Measurements from ENCODE around the gene ENPP1. TPM values are rescaled to one million over a fixed set of nuclear protein-coding genes. Genes with fewer than 3 reads are reported as not detected.

Gene ENPP1
- total RNA-seq, 1 donor from 2014 or later: 3.4 TPM

DNA sequence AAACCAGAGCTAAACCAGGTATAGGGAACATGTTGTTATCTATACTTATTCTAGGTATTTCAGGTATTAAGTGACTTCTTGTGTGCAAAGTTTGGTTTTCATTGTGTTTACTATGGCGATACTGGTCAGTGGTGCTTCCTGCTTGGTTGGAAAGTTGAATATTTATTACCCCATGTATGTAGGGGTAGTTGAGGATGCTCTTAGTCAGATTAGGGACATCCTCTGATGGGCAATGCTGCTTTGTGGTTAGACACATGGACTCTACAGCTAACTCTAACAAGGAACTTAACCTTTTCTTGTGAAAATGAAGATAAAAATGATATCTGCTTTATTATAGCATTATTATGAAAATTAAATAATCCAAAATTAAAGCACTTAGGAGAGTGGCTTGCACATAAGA, 44.1 kb upstream of the ENPP1 start:
- H3K9me3 ChIP-seq: no peaks in the 10 kb centered on the region

DNA sequence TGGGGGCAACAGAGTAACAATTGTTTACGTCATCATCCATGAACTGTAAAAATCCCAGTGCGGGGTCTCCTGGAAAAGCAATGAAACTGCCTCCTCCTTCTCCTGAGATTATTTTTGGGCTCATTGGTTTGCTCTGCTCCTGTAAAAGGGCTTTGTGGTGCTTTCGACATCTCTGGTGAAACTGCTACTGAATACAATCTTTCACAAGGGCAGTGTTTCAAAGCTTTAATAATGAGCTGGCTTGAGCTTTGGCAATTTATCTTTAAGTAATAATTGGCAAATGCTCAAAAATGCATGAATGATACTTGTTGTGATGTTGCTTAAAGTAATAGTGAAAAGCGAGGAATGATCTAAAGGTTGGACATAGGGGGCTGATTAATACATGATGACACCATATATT, 43.5 kb upstream of the ENPP1 start:
- no peak overlapping the region for H3K4me3 ChIP-seq
- ATAC-seq (no peak), DNase-seq (no peak)
- H3K27me3 ChIP-seq: no peaks in the 10 kb centered on the region
- H3K36me3 ChIP-seq: no peaks in the 10 kb centered on the region
- intact Hi-C loops (cut with DNase I): no loop called here
- no peak overlapping the region for H3K27ac ChIP-seq
- no peaks in the 10 kb centered on the region for H3K9me3 ChIP-seq
- TF ChIP-seq, protein P1, sequence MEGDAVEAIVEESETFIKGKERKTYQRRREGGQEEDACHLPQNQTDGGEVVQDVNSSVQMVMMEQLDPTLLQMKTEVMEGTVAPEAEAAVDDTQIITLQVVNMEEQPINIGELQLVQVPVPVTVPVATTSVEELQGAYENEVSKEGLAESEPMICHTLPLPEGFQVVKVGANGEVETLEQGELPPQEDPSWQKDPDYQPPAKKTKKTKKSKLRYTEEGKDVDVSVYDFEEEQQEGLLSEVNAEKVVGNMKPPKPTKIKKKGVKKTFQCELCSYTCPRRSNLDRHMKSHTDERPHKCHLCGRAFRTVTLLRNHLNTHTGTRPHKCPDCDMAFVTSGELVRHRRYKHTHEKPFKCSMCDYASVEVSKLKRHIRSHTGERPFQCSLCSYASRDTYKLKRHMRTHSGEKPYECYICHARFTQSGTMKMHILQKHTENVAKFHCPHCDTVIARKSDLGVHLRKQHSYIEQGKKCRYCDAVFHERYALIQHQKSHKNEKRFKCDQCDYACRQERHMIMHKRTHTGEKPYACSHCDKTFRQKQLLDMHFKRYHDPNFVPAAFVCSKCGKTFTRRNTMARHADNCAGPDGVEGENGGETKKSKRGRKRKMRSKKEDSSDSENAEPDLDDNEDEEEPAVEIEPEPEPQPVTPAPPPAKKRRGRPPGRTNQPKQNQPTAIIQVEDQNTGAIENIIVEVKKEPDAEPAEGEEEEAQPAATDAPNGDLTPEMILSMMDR (IDR thresholded peaks at IDR 0.05): no peak
- no peaks in the 10 kb centered on the region for H3K4me1 ChIP-seq

More for the DNA sequence above, 44.1 kb upstream of the ENPP1 start:
- Histone ChIP-seq H3K4me1 (no peaks in the 10 kb centered on the region), H3K36me3 (no peaks in the 10 kb centered on the region), H3K27me3 (no peaks in the 10 kb centered on the region), H3K4me3 (no peak overlapping the region), H3K27ac (no peak overlapping the region)
- ATAC-seq: no peak
- intact Hi-C loops (cut with DNase I): no loop called here
- DNase-seq: no peak
- TF ChIP-seq, protein P1 (IDR thresholded peaks at IDR 0.05): no peak

DNA sequence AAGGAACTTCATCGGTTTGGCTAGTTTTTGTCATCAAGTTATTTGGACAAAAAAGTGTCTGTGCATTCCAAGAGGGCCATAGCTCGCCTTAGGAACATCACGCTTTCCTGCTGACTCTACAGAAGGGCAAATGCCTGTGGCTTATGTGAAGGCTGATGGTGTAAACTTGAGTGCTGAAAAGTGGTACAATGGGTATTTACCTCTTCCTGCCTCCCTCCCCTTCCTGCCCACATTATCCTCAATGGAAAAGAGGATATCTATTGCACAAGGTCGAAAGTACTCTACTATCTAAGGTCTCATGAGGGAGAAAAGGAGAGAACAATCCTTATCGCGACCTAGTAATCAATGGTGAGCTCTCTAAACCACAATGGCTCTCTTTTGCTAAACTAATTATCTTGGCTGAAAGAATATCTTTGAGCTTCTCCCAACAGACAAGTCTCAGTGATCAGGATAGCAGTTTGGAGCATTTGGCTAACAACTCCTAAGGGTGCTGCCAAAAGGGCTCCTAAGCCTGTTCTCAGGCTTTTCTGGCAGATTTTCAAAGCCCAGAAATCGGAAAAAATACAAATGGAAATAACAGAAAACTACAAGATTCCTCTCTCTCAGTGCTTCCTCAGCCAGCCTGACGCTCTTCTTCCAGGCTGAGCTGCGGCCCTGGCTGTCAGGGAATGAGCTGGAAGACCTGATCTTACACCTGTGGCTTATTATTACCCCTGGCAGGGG, 42.6 kb upstream of the ENPP1 start:
- no peaks in the 10 kb centered on the region for H3K27me3 ChIP-seq
- intact Hi-C loops (cut with DNase I): no loop called here
- TF ChIP-seq, protein P1 (IDR thresholded peaks at IDR 0.05): no peak
- H3K4me1 ChIP-seq: no peaks in the 10 kb centered on the region
- DNase-seq: no peak
- ATAC-seq: no peak
- H3K27ac ChIP-seq: no peak overlapping the region
- no peaks in the 10 kb centered on the region for H3K9me3 ChIP-seq
- no peak overlapping the region for H3K4me3 ChIP-seq
- H3K36me3 ChIP-seq: no peaks in the 10 kb centered on the region

DNA sequence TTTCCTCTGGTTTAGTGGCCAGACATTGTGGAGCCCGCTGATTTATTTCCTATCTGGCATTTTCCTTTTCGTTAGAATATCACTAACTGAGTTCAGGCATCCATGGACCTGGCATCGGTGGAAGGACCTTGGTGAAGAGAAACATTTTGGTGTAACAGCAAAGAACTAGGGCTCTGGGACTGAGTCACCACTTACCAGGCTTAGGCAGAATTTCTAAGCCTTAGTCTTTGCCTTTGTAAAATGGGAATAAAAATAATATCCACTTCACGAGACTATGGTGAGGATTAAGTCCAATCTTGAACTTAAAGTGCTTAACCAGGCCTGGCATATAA, 42.0 kb upstream of the ENPP1 start:
- Histone ChIP-seq H3K9me3 (no peaks in the 10 kb centered on the region), H3K27ac (no peak overlapping the region), H3K4me3 (no peak overlapping the region), H3K27me3 (no peaks in the 10 kb centered on the region), H3K4me1 (no peaks in the 10 kb centered on the region), H3K36me3 (no peaks in the 10 kb centered on the region)
- DNase-seq: no peak
- ATAC-seq: no peak
- TF ChIP-seq, protein P1 (IDR thresholded peaks at IDR 0.05): no peak
- intact Hi-C loops (cut with DNase I): no loop called here

DNA sequence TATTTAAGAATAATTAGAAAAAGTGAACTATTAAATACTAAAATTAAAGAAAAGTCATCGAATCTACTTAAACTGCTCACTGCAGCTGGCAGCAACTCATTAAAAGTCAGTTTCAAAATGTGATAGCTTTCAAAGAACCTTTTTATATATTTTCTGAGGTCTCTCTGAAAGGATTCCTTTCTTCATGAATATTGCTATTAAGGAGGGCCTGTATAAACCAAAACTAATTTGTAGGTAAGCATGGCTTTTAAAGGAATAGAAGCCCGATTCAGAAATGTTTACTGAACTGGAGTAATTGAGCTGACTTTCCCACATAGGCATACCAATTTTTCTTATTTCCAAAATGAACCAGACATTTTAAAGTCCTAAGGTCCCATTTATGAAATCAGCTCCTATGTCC, 41.2 kb upstream of the ENPP1 start:
- Histone ChIP-seq H3K9me3 (no peaks in the 10 kb centered on the region), H3K4me1 (no peaks in the 10 kb centered on the region), H3K36me3 (no peaks in the 10 kb centered on the region), H3K4me3 (no peak overlapping the region), H3K27ac (no peak overlapping the region), H3K27me3 (no peaks in the 10 kb centered on the region)
- ATAC-seq: no peak
- no peak for DNase-seq
- intact Hi-C loops (cut with DNase I): no loop called here
- TF ChIP-seq, protein P1 (IDR thresholded peaks at IDR 0.05): no peak

DNA sequence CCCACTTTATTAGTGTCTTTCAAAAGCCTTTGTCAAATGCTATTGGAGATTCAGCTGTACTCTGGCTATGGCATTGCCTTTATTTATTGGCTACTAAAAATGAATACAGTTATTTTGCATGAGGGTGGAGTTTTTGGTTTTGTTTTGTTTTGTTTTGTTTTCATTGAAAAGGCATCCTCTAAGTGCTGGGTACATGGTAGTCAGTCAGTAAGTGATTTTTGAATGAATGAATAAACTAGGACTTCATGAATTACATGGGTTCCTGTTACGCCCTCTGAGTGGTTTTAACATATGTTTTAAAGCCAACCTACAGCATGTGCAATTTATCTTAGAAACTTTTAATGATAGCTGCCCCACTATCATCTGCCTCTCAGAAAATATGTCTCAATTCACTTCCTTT, 38.9 kb upstream of the ENPP1 start:
- Histone ChIP-seq H3K9me3 (no peaks in the 10 kb centered on the region), H3K4me3 (no peak overlapping the region), H3K27me3 (no peaks in the 10 kb centered on the region), H3K27ac (no peak overlapping the region), H3K4me1 (no peaks in the 10 kb centered on the region), H3K36me3 (no peaks in the 10 kb centered on the region)
- no peak for DNase-seq
- TF ChIP-seq, protein P1 (IDR thresholded peaks at IDR 0.05): no peak
- intact Hi-C loops (cut with DNase I): no loop called here
- no peak for ATAC-seq

All from upper lobe of right lung (tissue), 1 donor.